GM12873 (cell line): ENCODE data around the gene ICAM5.

Experiments
- TF ChIP-seq, protein P1 (sequence below): IDR thresholded peaks from 2 replicates; pipeline ENCODE4 v1.5.1; 2012; ENCODE audit warnings: low read depth, mild to moderate bottlenecking, moderate library complexity, low read length, control low read depth; ENCODE audit not compliant: insufficient read depth; ENCODE audit errors: missing control alignments

The ICAM5 gene

DNA sequence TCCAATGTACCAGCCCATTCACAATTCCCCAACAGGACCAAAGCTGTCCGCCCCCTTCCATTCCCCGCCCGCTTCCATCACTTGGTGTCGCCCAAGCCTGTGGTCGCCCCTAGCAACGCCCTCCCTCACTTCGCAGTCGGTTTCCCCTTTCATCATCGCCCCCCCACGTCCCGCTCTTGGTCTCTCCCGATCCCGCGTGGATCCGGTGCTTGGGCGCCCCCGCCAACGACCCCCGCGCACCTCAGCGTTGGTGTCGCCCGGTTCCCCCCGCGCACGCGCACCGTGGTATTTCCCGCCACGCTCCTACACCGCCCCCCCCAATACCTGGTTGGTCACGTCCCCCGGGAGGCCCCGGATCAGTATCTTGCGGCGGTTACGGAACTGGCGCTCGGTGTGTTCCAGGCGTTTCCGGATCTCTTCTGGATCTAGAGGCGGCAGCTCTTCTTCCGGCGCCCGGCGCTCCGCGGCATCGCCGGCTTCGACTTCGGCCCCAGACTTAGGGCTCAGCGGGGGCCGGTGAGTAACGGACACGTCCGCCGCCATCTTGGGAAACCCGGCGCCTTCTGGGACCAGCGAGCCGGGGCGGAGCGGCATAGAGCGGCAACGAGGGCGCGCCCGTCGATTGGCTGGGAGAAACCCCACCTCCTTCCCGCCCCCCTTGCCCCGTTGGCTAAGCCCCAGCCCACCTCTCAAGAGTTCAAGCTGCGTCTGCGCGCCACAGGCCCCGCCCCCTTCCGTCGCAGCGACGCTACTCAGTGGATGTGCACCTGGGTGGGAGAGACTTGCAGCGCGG lies 43.4 kb downstream of the ICAM5 start, which contains the start of gene RAVER1:
Gene RAVER1, minus strand, starts transcription at position 565 of the 793 bp plus-strand sequence. Its CDS starts 22 bp downstream, at position 543.
- TF ChIP-seq, protein P1, sequence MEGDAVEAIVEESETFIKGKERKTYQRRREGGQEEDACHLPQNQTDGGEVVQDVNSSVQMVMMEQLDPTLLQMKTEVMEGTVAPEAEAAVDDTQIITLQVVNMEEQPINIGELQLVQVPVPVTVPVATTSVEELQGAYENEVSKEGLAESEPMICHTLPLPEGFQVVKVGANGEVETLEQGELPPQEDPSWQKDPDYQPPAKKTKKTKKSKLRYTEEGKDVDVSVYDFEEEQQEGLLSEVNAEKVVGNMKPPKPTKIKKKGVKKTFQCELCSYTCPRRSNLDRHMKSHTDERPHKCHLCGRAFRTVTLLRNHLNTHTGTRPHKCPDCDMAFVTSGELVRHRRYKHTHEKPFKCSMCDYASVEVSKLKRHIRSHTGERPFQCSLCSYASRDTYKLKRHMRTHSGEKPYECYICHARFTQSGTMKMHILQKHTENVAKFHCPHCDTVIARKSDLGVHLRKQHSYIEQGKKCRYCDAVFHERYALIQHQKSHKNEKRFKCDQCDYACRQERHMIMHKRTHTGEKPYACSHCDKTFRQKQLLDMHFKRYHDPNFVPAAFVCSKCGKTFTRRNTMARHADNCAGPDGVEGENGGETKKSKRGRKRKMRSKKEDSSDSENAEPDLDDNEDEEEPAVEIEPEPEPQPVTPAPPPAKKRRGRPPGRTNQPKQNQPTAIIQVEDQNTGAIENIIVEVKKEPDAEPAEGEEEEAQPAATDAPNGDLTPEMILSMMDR = no peak

DNA sequence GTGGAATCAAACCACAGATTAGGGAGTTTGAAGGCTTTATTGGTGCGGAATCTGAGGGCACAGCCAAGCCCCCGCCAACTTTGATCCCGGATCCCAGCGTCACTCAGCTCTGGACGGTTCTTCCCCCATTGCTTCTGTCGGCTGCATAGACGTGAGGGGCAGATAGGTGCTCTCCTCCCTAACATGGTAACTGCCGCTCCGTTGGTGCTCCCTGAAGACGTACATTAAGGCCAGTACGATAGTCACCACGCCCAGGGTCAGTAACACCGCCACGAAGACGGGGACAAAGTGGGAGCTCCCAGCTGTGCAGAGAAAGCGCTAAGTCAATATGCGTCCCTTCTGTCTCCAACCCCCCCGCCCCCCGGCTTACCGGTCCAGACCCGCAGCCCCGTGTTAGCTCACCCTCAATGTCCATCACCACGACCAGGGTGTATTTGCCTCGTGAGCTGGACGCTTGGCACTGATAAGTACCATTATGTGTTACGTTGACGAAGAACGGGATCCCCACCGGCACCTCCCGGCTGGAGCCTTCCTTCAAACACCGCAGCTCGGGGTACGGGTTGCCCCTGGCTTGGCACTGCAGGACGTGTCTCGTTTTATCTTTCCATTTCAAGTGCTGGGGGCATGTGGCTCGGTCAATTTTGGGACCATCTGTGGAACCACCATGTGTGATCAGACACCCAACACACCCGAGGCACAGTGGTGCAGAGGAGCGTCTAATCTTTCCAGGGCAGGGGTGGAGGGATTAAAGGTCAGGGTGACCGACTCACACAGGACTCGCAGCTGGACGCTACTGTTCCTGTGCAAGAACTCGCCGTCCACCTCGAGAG lies 44.2 kb downstream of the ICAM5 start:
- TF ChIP-seq, protein P1 = no peak

DNA sequence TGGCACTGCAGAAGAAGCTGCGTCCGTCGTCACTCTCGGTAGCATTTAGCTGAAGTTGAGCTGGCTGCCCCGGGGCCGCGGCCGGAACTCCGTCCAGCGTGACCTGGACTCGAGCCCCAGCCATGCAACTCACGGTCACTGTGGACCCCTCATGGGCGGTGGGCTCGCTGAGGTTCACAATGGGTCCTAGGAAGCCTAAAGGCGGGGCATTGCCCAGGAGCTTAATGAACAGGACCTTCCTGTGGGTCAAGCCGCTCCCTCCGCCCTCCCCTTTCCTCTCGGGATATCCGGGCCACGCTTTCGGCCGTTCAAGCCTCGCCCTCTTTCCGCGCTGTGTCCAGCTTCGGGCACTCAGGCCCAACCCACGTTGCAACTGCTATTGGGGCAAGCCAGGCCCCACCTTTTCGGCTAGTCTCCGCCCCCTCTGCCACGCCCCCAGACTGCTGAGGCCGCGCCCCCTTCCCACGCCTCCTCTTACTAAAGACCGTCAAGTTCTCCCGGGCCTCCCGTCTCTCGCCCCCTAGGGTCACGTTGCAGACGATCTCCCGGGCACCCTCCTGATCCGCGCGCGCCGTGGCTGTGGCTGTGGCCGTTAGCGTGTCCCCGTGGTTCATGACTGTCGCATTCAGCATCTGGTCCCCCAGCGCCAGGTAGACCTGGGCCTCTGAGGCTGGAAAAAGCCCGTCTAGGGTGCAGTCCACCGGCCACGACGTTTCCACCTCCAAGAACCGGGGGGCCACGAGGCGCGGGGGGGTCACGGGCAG lies 45.0 kb downstream of the ICAM5 start:
- TF ChIP-seq, protein P1 = no peak

DNA sequence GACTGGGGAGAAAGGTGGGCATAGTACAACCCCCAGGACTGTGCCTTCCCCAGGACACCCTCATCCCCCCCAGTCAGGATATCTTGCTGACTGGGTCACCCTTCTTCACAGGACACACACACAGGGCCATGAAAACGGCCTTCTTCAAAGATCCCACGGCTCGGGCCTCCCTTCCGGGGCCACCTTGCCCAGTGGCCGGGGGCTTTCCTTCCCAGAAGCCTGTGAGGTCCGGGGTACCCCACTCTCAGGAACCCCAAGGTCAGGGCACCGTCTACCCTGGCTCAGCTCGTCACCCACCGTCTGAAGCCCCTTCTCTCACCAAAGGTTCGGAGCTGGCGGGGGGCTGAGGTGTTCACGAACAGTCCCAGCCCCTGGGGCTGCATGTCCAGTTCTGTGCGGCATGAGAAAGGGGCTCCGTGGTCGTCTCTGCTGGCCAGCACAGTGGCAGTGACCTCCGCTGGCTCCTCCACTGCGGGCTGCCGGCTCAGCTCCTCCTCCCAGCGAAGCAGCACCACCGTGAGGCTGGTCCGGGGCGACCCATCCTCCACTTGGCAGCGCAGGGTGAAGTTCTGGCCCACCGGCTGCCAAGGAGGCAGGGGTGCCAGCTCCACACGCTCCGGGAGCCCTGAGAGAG lies 45.7 kb downstream of the ICAM5 start:
- TF ChIP-seq, protein P1 = no peak

DNA sequence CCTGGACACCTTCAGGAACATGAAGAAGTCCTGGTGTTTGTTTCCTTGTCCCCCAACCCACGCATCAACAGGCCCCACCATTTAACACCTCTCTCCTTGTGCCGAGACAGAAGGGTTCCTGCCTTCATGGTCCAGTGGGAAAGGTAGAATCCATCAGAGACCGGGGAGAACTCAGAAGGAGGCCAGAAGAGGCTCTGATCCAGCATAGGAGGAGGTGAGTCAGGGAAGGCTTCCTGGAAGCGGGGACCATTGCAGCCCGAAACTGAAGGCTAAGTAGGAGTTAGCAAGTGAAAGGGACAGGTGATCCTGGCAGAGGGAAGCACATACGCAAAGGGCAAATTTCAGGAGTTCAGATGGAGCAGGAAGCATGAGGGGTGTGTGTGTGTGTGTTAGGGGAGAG lies 49.2 kb downstream of the ICAM5 start:
- TF ChIP-seq, protein P1 = no peak

DNA sequence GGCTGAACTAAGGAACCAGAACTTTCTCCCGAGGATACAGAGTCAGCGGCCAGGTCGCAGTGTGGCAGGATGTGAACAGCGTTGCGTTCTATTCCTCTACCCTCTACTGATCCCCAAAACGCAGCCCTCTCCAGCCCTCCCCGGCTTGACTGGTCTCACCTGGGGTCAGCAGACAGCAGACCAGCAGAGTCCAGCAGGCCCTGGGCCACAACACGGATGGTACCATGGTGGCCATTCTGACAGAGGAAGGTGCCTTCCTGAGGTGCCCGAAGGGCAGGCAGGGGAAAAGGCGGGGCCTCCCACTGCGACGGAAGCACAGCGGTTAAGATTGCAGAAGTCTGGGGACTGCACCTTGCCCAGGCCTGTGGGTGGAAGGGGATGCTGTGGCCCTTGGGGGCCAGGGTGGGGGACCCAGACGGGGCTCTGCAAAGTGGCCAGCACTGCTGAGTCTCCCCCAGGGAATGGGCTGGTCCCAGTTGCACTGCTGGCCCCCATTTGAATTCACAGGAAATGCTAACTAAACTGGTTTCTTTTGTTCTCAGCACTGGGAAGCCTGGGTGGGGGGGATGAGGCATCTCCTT lies 49.7 kb downstream of the ICAM5 start, which contains the start of gene ICAM3:
Gene ICAM3, minus strand, starts transcription at position 245 of the 581 bp plus-strand sequence. Its CDS starts 10 bp downstream, at position 235.
- TF ChIP-seq, protein P1 = no peak
